GM23338 (cell line): ENCODE results near the gene ARMC5. TPM values are rescaled to one million over a fixed set of nuclear protein-coding genes. Genes with fewer than 3 reads are reported as not detected.

Source experiments
- ATAC-seq: fragments of 200-7000 bp; cut with Tn5 transposase; 3 replicates; pipeline ENCODE4 v1.9.1; 2020
- DNase-seq: peaks from one replicate; pipeline ENCODE4 v3.0.0-alpha.2; 2015; ENCODE audit warnings: low spot score
- H2AFZ ChIP-seq: fragments of 200-600 bp; sonication (generic); 2 replicates; pipeline ENCODE4 v1.8.0; 2016; ENCODE audit warnings: antibody characterized with exemption, mild to moderate bottlenecking, moderate library complexity
- H3F3A ChIP-seq: fragments of 200-600 bp; sonication (generic); replicated peaks from 2 replicates; pipeline ENCODE4 v1.8.0; 2017; ENCODE audit warnings: antibody characterized with exemption, mixed run types, low read depth
- H3K27ac ChIP-seq: fragments of 200-600 bp; sonication (generic); 2 replicates; pipeline ENCODE4 v1.6.1; 2016; ENCODE audit warnings: low read depth
- H3K27me3 ChIP-seq: fragments of 200-600 bp; sonication (generic); 2 replicates; pipeline ENCODE4 v1.8.0; 2016; ENCODE audit warnings: mild to moderate bottlenecking, mixed run types, moderate library complexity; ENCODE audit not compliant: insufficient read depth
- H3K36me3 ChIP-seq: fragments of 200-600 bp; sonication (generic); 2 replicates; pipeline ENCODE4 v1.8.0; 2016; ENCODE audit warnings: mild to moderate bottlenecking; ENCODE audit not compliant: insufficient read depth
- H3K4me1 ChIP-seq: fragments of 200-600 bp; sonication (generic); 2 replicates; pipeline ENCODE4 v1.8.0; 2016; ENCODE audit warnings: mild to moderate bottlenecking, moderate library complexity; ENCODE audit not compliant: insufficient read depth
- H3K4me2 ChIP-seq: fragments of 200-600 bp; sonication (generic); 2 replicates; pipeline ENCODE4 v1.7.1; 2017; ENCODE audit warnings: mixed run types
- H3K4me3 ChIP-seq: fragments of 200-600 bp; sonication (generic); 2 replicates; pipeline ENCODE4 v1.6.1; 2016; ENCODE audit warnings: mixed run types
- H3K79me2 ChIP-seq: fragments of 200-600 bp; sonication (generic); replicated peaks from 2 replicates; pipeline ENCODE4 v1.8.0; 2017; ENCODE audit warnings: mild to moderate bottlenecking; ENCODE audit not compliant: insufficient read depth
- H3K9me2 ChIP-seq: fragments of 200-600 bp; sonication (generic); 2 replicates; pipeline ENCODE4 v1.8.0; 2017; ENCODE audit not compliant: insufficient read depth
- H4K20me1 ChIP-seq: fragments of 200-600 bp; sonication (generic); replicated peaks from 2 replicates; pipeline ENCODE4 v1.8.0; 2017; ENCODE audit warnings: mild to moderate bottlenecking; ENCODE audit not compliant: insufficient read depth
- H3K27ac Mint-ChIP-seq: 2 replicates; pipeline ENCODE4 v1.8.0; 2020; ENCODE audit warnings: inconsistent platforms, mild to moderate bottlenecking, moderate library complexity, mixed read lengths
- H3K27me3 Mint-ChIP-seq: 3 replicates; pipeline ENCODE4 v1.8.0; 2022; ENCODE audit warnings: low read depth, mild to moderate bottlenecking, moderate library complexity, mixed read lengths, inconsistent platforms; ENCODE audit not compliant: insufficient read depth, poor library complexity
- H3K36me3 Mint-ChIP-seq: 3 replicates; pipeline ENCODE4 v1.8.0; 2021; ENCODE audit warnings: low read depth, mild to moderate bottlenecking, inconsistent platforms, moderate library complexity, mixed read lengths
- H3K4me1 Mint-ChIP-seq: 3 replicates; pipeline ENCODE4 v1.8.0; 2020; ENCODE audit warnings: mild to moderate bottlenecking, inconsistent platforms, mixed read lengths
- H3K4me3 Mint-ChIP-seq: 3 replicates; pipeline ENCODE4 v1.8.0; 2021; ENCODE audit warnings: moderate library complexity, mild to moderate bottlenecking, inconsistent platforms, mixed read lengths
- H3K9me3 Mint-ChIP-seq: 3 replicates; pipeline ENCODE4 v1.8.0; 2020; ENCODE audit warnings: moderate library complexity, mild to moderate bottlenecking, inconsistent platforms, mixed read lengths
- JUNB ChIP-seq: IDR thresholded peaks from one replicate; pipeline ENCODE4 v1.6.1; 2016; ENCODE audit warnings: antibody characterized with exemption; ENCODE audit not compliant: unreplicated experiment
- POLR2AphosphoS5 ChIP-seq: IDR thresholded peaks from 2 replicates; pipeline ENCODE4 v1.6.1; 2016; ENCODE audit warnings: antibody characterized with exemption, low read depth
- ZNF114 ChIP-seq: fragments of 250-450 bp; sonication (Bioruptor Pico); IDR thresholded peaks from 2 replicates; pipeline ENCODE4 v1.5.0; 2020; ENCODE audit warnings: mild to moderate bottlenecking, moderate library complexity
- ZNF331 ChIP-seq: fragments of 250-450 bp; sonication (Bioruptor Pico); IDR thresholded peaks from 2 replicates; pipeline ENCODE4 v1.5.0; 2020; ENCODE audit warnings: low read depth, mild to moderate bottlenecking, moderate library complexity
- polyA plus RNA-seq: library from polyadenylated mRNA; unstranded; fragments of >200 nt; fragmentation: Nextera tagmentation; extraction: Ambion mirVana; gene quantifications from 2 replicates; pipeline ENCODE4 v1.2.1, GENCODE V29; 2016
- total RNA-seq: library from RNA; depleted of rRNA; stranded (reverse); fragments of >200 nt; shearing (Covaris generic); gene quantifications from 2 replicates; pipeline ENCODE4 v1.2.3, GENCODE V29; 2014
- TF ChIP-seq, protein P1 (sequence below): IDR thresholded peaks from one replicate; pipeline ENCODE4 v1.6.1; 2018; ENCODE audit warnings: antibody characterized with exemption; ENCODE audit not compliant: unreplicated experiment
- TF ChIP-seq, protein P2 (sequence below): fragments of 250-450 bp; sonication (Bioruptor Pico); IDR thresholded peaks from 2 replicates; pipeline ENCODE4 v1.5.0; 2020; ENCODE audit warnings: mild to moderate bottlenecking, moderate library complexity
- TF ChIP-seq, protein P3 (sequence below): IDR thresholded peaks from 2 replicates; pipeline ENCODE4 v1.6.1; 2016; ENCODE audit warnings: antibody characterized with exemption

Gene ARMC5
- total and polyA plus RNA-seq, 2 experiments from 2014 or later, result 5.9 to 11.3 TPM

DNA sequence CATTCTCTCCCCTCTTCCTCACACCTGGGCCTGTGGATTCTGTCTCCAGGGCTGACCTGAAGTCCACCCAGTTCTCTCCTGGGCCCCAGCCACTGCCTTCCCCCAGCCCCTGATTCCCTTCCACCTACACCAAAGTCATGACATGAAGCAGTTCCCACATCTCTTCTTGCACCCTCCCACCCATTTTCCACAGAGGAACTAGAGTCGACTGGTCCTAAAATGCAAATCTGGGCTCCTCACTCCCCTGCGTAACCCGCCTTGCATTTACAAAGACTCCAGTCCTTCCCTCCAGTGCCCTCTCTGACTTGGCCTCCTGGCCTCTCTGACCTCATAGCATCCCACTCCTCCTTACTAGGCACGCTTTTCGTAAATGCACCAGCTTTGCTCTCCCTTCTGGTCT, 45.9 kb upstream of the ARMC5 start:
- H3K4me1 Mint-ChIP-seq, result no peaks in the 10 kb centered on the region
- H3K27ac ChIP-seq, result no peak overlapping the region
- no peaks in the 10 kb centered on the region; the same call in 2 of the 3 replicates for H3K36me3 Mint-ChIP-seq
- H3K27ac Mint-ChIP-seq, result no peak overlapping the region
- peaks cover 12% of the 10 kb centered on the region for H3K27me3 Mint-ChIP-seq
- H3K27me3 ChIP-seq, result no peaks in the 10 kb centered on the region
- no peaks in the 10 kb centered on the region for H4K20me1 ChIP-seq
- H3K4me3 ChIP-seq, result no peak overlapping the region
- TF ChIP-seq, protein P1, sequence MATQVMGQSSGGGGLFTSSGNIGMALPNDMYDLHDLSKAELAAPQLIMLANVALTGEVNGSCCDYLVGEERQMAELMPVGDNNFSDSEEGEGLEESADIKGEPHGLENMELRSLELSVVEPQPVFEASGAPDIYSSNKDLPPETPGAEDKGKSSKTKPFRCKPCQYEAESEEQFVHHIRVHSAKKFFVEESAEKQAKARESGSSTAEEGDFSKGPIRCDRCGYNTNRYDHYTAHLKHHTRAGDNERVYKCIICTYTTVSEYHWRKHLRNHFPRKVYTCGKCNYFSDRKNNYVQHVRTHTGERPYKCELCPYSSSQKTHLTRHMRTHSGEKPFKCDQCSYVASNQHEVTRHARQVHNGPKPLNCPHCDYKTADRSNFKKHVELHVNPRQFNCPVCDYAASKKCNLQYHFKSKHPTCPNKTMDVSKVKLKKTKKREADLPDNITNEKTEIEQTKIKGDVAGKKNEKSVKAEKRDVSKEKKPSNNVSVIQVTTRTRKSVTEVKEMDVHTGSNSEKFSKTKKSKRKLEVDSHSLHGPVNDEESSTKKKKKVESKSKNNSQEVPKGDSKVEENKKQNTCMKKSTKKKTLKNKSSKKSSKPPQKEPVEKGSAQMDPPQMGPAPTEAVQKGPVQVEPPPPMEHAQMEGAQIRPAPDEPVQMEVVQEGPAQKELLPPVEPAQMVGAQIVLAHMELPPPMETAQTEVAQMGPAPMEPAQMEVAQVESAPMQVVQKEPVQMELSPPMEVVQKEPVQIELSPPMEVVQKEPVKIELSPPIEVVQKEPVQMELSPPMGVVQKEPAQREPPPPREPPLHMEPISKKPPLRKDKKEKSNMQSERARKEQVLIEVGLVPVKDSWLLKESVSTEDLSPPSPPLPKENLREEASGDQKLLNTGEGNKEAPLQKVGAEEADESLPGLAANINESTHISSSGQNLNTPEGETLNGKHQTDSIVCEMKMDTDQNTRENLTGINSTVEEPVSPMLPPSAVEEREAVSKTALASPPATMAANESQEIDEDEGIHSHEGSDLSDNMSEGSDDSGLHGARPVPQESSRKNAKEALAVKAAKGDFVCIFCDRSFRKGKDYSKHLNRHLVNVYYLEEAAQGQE, result no peak
- TF ChIP-seq POLR2AphosphoS5 (no peak), JUNB (no peak)
- no peak overlapping the region for H3K4me3 Mint-ChIP-seq
- H2AFZ ChIP-seq, result no peak overlapping the region
- no peaks in the 10 kb centered on the region for H3K36me3 ChIP-seq
- no peaks in the 10 kb centered on the region for H3K4me1 ChIP-seq
- DNase-seq (no peak), ATAC-seq (no peak)
- H3K9me2 ChIP-seq, result no peaks in the 10 kb centered on the region
- no peaks in the 10 kb centered on the region for H3F3A ChIP-seq
- peaks cover 2% of the 10 kb centered on the region; the same call in 2 of the 3 replicates for H3K9me3 Mint-ChIP-seq
- H3K4me2 ChIP-seq, result no peak overlapping the region
- no peaks in the 10 kb centered on the region for H3K79me2 ChIP-seq

DNA sequence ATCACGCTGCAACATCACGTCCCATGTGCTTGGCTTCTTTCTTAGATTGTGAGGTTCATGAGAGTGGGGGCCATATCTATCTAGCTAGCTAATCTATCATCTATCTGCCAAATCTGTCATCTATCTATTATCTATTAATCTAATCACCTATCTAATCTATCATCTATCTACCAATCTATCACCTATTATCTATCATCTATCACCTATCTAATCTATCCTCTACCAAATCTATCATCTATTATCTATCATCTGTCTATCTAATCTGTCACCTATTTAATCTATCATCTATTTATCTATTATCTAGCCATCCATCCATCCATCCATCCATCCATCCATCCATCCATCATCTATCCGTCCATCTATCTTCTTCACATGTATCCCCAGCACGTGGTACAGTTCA, 45.4 kb upstream of the ARMC5 start:
- Histone ChIP-seq H3K9me2 (no peaks in the 10 kb centered on the region), H3K27me3 (no peaks in the 10 kb centered on the region), H3F3A (no peaks in the 10 kb centered on the region), H3K27ac (no peak overlapping the region), H3K4me3 (no peak overlapping the region), H4K20me1 (no peaks in the 10 kb centered on the region), H3K4me1 (no peaks in the 10 kb centered on the region), H2AFZ (no peak overlapping the region), H3K79me2 (no peaks in the 10 kb centered on the region), H3K36me3 (no peaks in the 10 kb centered on the region), H3K4me2 (no peak overlapping the region)
- Mint-ChIP-seq H3K27ac (no peak overlapping the region), H3K4me3 (no peak overlapping the region), H3K4me1 (no peaks in the 10 kb centered on the region), H3K9me3 (peaks cover 2% of the 10 kb centered on the region; the same call in 2 of the 3 replicates), H3K36me3 (no peaks in the 10 kb centered on the region; the same call in 2 of the 3 replicates), H3K27me3 (peaks cover 12% of the 10 kb centered on the region)
- DNase-seq, result no peak
- no peak for ATAC-seq
- TF ChIP-seq ZNF331 (CRISPR knock-in tag) (no peak), POLR2AphosphoS5 (no peak), JUNB (no peak), ZNF114 (CRISPR knock-in tag) (no peak)
- TF ChIP-seq, protein P1, result no peak
- TF ChIP-seq, protein P2, sequence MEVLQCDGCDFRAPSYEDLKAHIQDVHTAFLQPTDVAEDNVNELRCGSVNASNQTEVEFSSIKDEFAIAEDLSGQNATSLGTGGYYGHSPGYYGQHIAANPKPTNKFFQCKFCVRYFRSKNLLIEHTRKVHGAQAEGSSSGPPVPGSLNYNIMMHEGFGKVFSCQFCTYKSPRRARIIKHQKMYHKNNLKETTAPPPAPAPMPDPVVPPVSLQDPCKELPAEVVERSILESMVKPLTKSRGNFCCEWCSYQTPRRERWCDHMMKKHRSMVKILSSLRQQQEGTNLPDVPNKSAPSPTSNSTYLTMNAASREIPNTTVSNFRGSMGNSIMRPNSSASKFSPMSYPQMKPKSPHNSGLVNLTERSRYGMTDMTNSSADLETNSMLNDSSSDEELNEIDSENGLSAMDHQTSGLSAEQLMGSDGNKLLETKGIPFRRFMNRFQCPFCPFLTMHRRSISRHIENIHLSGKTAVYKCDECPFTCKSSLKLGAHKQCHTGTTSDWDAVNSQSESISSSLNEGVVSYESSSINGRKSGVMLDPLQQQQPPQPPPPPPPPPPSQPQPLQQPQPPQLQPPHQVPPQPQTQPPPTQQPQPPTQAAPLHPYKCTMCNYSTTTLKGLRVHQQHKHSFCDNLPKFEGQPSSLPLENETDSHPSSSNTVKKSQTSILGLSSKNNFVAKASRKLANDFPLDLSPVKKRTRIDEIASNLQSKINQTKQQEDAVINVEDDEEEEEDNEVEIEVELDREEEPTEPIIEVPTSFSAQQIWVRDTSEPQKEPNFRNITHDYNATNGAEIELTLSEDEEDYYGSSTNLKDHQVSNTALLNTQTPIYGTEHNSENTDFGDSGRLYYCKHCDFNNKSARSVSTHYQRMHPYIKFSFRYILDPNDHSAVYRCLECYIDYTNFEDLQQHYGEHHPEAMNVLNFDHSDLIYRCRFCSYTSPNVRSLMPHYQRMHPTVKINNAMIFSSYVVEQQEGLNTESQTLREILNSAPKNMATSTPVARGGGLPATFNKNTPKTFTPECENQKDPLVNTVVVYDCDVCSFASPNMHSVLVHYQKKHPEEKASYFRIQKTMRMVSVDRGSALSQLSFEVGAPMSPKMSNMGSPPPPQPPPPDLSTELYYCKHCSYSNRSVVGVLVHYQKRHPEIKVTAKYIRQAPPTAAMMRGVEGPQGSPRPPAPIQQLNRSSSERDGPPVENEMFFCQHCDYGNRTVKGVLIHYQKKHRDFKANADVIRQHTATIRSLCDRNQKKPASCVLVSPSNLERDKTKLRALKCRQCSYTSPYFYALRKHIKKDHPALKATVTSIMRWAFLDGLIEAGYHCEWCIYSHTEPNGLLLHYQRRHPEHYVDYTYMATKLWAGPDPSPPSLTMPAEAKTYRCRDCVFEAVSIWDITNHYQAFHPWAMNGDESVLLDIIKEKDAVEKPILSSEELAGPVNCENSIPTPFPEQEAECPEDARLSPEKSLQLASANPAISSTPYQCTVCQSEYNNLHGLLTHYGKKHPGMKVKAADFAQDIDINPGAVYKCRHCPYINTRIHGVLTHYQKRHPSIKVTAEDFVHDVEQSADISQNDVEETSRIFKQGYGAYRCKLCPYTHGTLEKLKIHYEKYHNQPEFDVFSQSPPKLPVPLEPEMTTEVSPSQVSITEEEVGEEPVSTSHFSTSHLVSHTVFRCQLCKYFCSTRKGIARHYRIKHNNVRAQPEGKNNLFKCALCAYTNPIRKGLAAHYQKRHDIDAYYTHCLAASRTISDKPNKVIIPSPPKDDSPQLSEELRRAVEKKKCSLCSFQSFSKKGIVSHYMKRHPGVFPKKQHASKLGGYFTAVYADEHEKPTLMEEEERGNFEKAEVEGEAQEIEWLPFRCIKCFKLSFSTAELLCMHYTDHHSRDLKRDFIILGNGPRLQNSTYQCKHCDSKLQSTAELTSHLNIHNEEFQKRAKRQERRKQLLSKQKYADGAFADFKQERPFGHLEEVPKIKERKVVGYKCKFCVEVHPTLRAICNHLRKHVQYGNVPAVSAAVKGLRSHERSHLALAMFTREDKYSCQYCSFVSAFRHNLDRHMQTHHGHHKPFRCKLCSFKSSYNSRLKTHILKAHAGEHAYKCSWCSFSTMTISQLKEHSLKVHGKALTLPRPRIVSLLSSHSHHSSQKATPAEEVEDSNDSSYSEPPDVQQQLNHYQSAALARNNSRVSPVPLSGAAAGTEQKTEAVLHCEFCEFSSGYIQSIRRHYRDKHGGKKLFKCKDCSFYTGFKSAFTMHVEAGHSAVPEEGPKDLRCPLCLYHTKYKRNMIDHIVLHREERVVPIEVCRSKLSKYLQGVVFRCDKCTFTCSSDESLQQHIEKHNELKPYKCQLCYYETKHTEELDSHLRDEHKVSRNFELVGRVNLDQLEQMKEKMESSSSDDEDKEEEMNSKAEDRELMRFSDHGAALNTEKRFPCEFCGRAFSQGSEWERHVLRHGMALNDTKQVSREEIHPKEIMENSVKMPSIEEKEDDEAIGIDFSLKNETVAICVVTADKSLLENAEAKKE (CRISPR knock-in tag), result no peak
- TF ChIP-seq, protein P3, sequence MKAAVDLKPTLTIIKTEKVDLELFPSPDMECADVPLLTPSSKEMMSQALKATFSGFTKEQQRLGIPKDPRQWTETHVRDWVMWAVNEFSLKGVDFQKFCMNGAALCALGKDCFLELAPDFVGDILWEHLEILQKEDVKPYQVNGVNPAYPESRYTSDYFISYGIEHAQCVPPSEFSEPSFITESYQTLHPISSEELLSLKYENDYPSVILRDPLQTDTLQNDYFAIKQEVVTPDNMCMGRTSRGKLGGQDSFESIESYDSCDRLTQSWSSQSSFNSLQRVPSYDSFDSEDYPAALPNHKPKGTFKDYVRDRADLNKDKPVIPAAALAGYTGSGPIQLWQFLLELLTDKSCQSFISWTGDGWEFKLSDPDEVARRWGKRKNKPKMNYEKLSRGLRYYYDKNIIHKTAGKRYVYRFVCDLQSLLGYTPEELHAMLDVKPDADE, result no peak
